Body of pancreas (tissue), 4 donors: ENCODE data around the gene ERMAP. TPM values are rescaled to one million over a fixed set of nuclear protein-coding genes. Genes with fewer than 3 reads are reported as not detected.
A peak's percentile ranks its signal among the peaks of the same experiment; 100 is the strongest.

Source experiments
- ATAC-seq: fragments of 150-250 bp; one replicate; pipeline ENCODE4 v1.9.1; 2016
- DNase-seq, 4 donors: peaks; one replicate each; pipeline ENCODE4 v3.0.0-alpha.2; 2019
- H3K27ac ChIP-seq, 4 donors: fragments of 200-600 bp; sonication (generic); 1 replicate in 3 of 4; 2 replicates in 1 of 4; pipeline versions ENCODE4 v1.5.1 to v1.6.1; 2016 to 2019; ENCODE audit warnings: mild to moderate bottlenecking in 1 of 4, mixed read lengths in 1 of 4, moderate library complexity in 1 of 4
- H3K27me3 ChIP-seq, 2 donors: fragments of 200-600 bp; sonication (generic); one replicate each; pipeline ENCODE4 v1.6.0; 2016; ENCODE audit warnings: mild to moderate bottlenecking in 1 of 2
- H3K36me3 ChIP-seq, 2 donors: fragments of 200-600 bp; sonication (generic); replicated peaks in 1 of 2; 2 replicates each; pipeline ENCODE4 v1.5.1; 2016; ENCODE audit warnings: low read depth in 2 of 2; ENCODE audit not compliant: insufficient read depth in 1 of 2
- H3K4me1 ChIP-seq: fragments of 200-600 bp; sonication (generic); one replicate; pipeline ENCODE4 v1.6.0; 2016
- H3K4me3 ChIP-seq, 2 donors: fragments of 200-600 bp; sonication (generic); 1 replicate in 1 of 2; 2 replicates in 1 of 2; pipeline ENCODE4 v1.5.1; 2016 to 2019
- H3K9me3 ChIP-seq, 3 donors: fragments of 200-600 bp; sonication (generic); 1 replicate in 2 of 3; 2 replicates in 1 of 3; pipeline ENCODE4 v1.5.1; 2016
- POLR2A ChIP-seq, 3 donors: fragments of 450-650 bp; IDR thresholded peaks; one replicate each; pipeline ENCODE4 v1.6.1; 2016; ENCODE audit warnings: antibody characterized with exemption in 3 of 3, mild to moderate bottlenecking in 2 of 3
- WGBS, 2 donors: methylation state at CpG; one replicate each; pipeline ENCODE4 v1.1.5; 2017; 5-methylcytosine and 5-hydroxymethylcytosine counted together
- intact Hi-C: fragments of 100-400 bp; cut with DNase I; formaldehyde crosslinking; loops from one replicate; pipeline ENCODE4 v1.15.1; 2023
- total RNA-seq, 2 donors: library from RNA; depleted of rRNA; stranded (reverse); fragments of >200 nt; gene quantifications; one replicate each; pipeline ENCODE4 v1.1.0, GENCODE V29; 2016
- TF ChIP-seq, protein P1 (sequence below), 7 experiments: fragments of 450-650 bp in 4 of 7; fragments of 200-600 bp in 3 of 7; sonication (generic) in 3 of 7; IDR thresholded peaks; one replicate each; pipeline ENCODE4 v1.5.1; 2016 to 2019; ENCODE audit warnings: antibody characterized with exemption in 7 of 7

ERMAP gene
- total RNA-seq, 2 donors from 2014 or later = 8.8 to 11.9 TPM

DNA sequence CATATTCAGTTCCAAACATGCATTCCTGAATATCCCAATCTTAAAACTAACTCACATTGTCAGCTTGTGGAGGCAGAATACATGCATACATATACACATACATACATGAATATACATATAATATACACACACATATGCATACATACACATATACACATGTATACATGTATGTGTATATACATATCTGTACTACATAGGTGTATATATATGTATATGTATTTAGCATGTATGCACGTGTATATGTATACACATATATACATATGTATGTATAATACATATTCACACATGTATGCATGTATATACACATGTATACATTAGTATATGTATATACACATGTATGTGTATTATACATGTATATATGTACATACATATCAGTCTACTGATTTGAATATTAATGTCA, 28.3 kb downstream of the ERMAP start:
- H3K9me3 ChIP-seq = no peaks in the 10 kb centered on the region
- H3K27me3 ChIP-seq = no peaks in the 10 kb centered on the region
- H3K4me1 ChIP-seq = peaks cover 22% of the 10 kb centered on the region
- WGBS, 2 donors = 60 to 66% methylated on average over 1 of the region's 1 CpG
- DNase-seq (no peak), ATAC-seq (no peak)
- H3K4me3 ChIP-seq = no peak overlapping the region
- no peaks in the 10 kb centered on the region for H3K36me3 ChIP-seq
- H3K27ac ChIP-seq = no peak overlapping the region
- TF ChIP-seq, protein P1, sequence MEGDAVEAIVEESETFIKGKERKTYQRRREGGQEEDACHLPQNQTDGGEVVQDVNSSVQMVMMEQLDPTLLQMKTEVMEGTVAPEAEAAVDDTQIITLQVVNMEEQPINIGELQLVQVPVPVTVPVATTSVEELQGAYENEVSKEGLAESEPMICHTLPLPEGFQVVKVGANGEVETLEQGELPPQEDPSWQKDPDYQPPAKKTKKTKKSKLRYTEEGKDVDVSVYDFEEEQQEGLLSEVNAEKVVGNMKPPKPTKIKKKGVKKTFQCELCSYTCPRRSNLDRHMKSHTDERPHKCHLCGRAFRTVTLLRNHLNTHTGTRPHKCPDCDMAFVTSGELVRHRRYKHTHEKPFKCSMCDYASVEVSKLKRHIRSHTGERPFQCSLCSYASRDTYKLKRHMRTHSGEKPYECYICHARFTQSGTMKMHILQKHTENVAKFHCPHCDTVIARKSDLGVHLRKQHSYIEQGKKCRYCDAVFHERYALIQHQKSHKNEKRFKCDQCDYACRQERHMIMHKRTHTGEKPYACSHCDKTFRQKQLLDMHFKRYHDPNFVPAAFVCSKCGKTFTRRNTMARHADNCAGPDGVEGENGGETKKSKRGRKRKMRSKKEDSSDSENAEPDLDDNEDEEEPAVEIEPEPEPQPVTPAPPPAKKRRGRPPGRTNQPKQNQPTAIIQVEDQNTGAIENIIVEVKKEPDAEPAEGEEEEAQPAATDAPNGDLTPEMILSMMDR (IDR thresholded peaks at IDR 0.05) = no peak
- TF ChIP-seq POLR2A (IDR thresholded peaks at IDR 0.05) = no peak
- intact Hi-C loops = no loop called here

DNA sequence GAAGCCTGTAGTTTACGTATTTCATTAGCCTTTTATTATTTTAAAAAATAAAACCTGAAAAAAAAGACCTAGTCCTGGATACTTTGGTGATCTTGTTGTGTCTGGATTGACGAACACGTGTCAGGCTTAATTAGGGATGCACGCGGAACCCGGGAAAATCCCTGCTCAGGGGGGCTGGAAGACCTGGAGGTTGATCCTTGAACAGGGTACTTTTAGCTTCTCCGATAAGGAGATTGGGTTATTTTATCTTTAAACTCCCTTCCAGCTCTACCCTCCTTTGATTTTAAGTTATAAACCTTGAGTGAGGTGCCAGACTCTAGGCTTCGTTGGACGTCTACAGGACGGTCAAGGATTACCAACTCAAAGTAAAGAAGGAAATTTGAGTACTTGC, 28.9 kb downstream of the ERMAP start:
- Histone ChIP-seq H3K36me3 (no peaks in the 10 kb centered on the region), H3K27me3 (no peaks in the 10 kb centered on the region), H3K27ac (no peak overlapping the region), H3K4me1 (peaks cover 22% of the 10 kb centered on the region), H3K9me3 (no peaks in the 10 kb centered on the region), H3K4me3 (peak overlapping the region in 1 of 2 donors; percentile 60)
- ATAC-seq (peak; percentile 5), DNase-seq (no peak)
- TF ChIP-seq POLR2A (IDR thresholded peaks at IDR 0.05) = no peak
- TF ChIP-seq, protein P1 (IDR thresholded peaks at IDR 0.05) = no peak
- intact Hi-C loops = no loop called here
- WGBS, 2 donors = 9% methylated on average over 10 of the region's 10 CpGs

DNA sequence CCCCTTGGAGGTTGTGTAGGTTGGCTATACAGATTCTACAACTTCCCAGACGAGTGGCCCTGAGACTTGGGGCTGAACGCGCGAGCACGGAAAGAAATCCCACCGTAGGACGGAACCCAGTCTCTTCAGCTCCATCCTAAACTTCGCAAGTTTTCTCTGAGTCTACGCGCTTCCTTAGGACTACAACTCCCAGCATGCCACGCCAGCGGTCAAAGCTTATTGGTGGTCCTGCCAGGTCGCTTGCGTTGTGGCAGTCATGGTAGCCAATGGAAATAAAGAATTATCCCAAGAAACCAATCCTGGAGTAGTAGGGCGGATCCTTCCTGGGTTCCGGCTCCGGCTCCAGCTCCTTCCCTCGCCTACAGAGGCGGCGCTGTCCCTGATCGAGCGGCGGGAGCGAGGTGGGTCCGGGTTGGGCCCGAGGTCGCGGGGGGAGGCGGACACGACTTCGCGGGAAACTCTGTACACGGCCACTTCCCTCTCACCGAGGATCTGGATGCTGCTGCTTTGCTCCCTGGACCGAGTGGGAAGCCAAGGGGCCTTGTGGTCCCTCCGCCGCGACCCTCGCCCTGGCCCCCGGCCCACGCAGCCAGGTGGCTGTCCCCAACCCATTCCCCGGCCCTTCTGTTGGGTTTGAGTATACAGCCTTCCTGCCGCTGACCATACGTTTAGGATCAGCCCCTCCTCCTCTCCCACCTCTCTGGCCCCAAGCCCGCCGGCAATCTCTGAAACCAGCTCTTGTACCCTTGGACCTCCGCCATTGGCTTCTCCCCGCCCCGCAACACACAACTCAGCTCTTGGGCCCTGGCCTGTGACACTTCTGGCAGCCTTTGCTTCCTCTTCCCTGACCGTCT, 29.6 kb downstream of the ERMAP start, which contains the start of gene ZNF691:
Gene ZNF691, plus strand, starts transcription at position 357 of the 854 bp plus-strand sequence. CDS start 3,046 bp downstream, outside the sequence.
- H3K4me3 ChIP-seq = peak within 1 kb of the TSS; percentile 60
- ATAC-seq (peak; percentile 100), DNase-seq (peak; percentile 93 to 97 (median 95))
- H3K4me1 ChIP-seq = peaks cover 22% of the 10 kb centered on the region
- H3K27me3 ChIP-seq = no peaks in the 10 kb centered on the region
- peak within 1 kb of the TSS; percentile 58 to 81 (median 62) for H3K27ac ChIP-seq
- TF ChIP-seq, protein P1 (IDR thresholded peaks at IDR 0.05) = peak in 6 of 7 experiments; percentile 19 to 59 (median 48)
- TF ChIP-seq POLR2A (IDR thresholded peaks at IDR 0.05) = peak; percentile 35 to 77 (median 77)
- peaks cover 0 to 2% of the 10 kb centered on the region in 2 donors for H3K36me3 ChIP-seq
- intact Hi-C loops = no loop called here
- 1% methylated on average over 11 to 50 of the region's 50 CpGs for WGBS, 2 donors
- H3K9me3 ChIP-seq = no peaks in the 10 kb centered on the region

DNA sequence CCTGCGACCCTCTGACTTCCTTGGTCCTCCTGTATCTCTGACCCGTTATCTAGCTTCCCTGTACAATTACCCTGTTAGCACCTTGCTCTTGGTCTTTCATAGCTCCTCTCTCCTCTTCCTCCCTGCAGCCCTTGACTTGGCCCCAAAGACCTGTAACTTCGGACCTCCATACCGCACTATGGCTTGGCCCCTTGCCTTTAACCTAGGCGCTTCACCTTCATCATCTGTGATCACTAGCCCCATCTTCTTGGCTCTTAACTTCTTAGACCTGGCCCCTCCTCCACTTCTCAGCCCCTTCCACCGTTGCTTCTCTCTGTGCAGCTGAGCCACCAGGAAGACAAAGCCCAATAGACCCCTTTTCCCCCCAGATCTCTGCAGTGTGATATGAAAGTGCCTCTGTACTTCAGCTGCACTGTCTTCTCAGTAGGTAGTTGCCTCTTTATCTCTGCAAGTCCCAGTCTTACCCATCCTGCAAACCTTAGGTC, 30.2 kb downstream of the ERMAP start:
- ATAC-seq = no peak
- DNase-seq = no peak
- H3K4me1 ChIP-seq = peaks cover 22% of the 10 kb centered on the region
- H3K9me3 ChIP-seq = no peaks in the 10 kb centered on the region
- intact Hi-C loops = no loop called here
- H3K36me3 ChIP-seq = peaks cover 0 to 2% of the 10 kb centered on the region in 2 donors
- peak overlapping the region; percentile 60 for H3K4me3 ChIP-seq
- WGBS, 2 donors = 7 to 12% methylated on average over 6 of the region's 6 CpGs
- TF ChIP-seq POLR2A (IDR thresholded peaks at IDR 0.05) = no peak
- TF ChIP-seq, protein P1 (IDR thresholded peaks at IDR 0.05) = no peak
- H3K27me3 ChIP-seq = no peaks in the 10 kb centered on the region
- H3K27ac ChIP-seq = peak overlapping the region in 2 of 4 donors; percentile 58 to 64
